MM.1S (cell line): Measurements from ENCODE around the gene EMC8.

Experiments
- DNase-seq: peaks from one replicate; pipeline ENCODE4 v3.0.0-alpha.2; 2015
- H2AFZ ChIP-seq: fragments of 300-600 bp; sonication (generic); 2 replicates; pipeline ENCODE4 v1.6.0; 2016; ENCODE audit warnings: antibody characterized with exemption, low read length
- H3F3A ChIP-seq: fragments of 300-600 bp; sonication (generic); 2 replicates; pipeline ENCODE4 v1.6.1; 2016; ENCODE audit warnings: mild to moderate bottlenecking, antibody characterized with exemption, low read length, moderate library complexity, mixed read lengths; ENCODE audit not compliant: insufficient read depth
- H3K27ac ChIP-seq: fragments of 300-600 bp; sonication (generic); 2 replicates; pipeline ENCODE4 v1.5.1; 2016; ENCODE audit warnings: mild to moderate bottlenecking, low read length
- H3K27me3 ChIP-seq: fragments of 300-600 bp; sonication (generic); replicated peaks from 2 replicates; pipeline ENCODE4 v1.6.0; 2016; ENCODE audit warnings: low read length; ENCODE audit not compliant: insufficient read depth
- H3K36me3 ChIP-seq: fragments of 300-600 bp; sonication (generic); replicated peaks from 2 replicates; pipeline ENCODE4 v1.6.1; 2016; ENCODE audit warnings: mild to moderate bottlenecking, low read length, mixed read lengths; ENCODE audit not compliant: insufficient read depth
- H3K4me1 ChIP-seq: fragments of 300-600 bp; sonication (generic); 2 replicates; pipeline ENCODE4 v1.6.1; 2016; ENCODE audit warnings: low read length, mixed read lengths
- H3K4me2 ChIP-seq: fragments of 300-600 bp; sonication (generic); 2 replicates; pipeline ENCODE4 v1.6.0; 2016; ENCODE audit warnings: low read depth, low read length
- H3K4me3 ChIP-seq: fragments of 300-600 bp; sonication (generic); 2 replicates; pipeline ENCODE4 v1.5.1; 2016; ENCODE audit warnings: low read length, mixed read lengths
- H3K79me2 ChIP-seq: fragments of 300-600 bp; sonication (generic); 2 replicates; pipeline ENCODE4 v1.6.1; 2016; ENCODE audit warnings: mixed run types, low read length, mixed read lengths
- H3K9ac ChIP-seq: fragments of 300-600 bp; sonication (generic); 2 replicates; pipeline ENCODE4 v1.6.1; 2016; ENCODE audit warnings: low read length, mixed read lengths
- H3K9me2 ChIP-seq: fragments of 300-600 bp; sonication (generic); replicated peaks from 2 replicates; pipeline ENCODE4 v1.6.1; 2016; ENCODE audit warnings: mild to moderate bottlenecking, low read length, mixed read lengths; ENCODE audit not compliant: insufficient read depth
- H3K9me3 ChIP-seq: fragments of 300-600 bp; sonication (generic); replicated peaks from 2 replicates; pipeline ENCODE4 v1.6.1; 2016; ENCODE audit warnings: mild to moderate bottlenecking, low read length, mixed read lengths; ENCODE audit not compliant: insufficient read depth
- H4K20me1 ChIP-seq: fragments of 300-600 bp; sonication (generic); 2 replicates; pipeline ENCODE4 v1.6.1; 2016; ENCODE audit warnings: mild to moderate bottlenecking, low read length, moderate library complexity, mixed read lengths; ENCODE audit not compliant: insufficient read depth
- CTCF ChIP-seq: fragments of 300-600 bp; sonication (generic); IDR thresholded peaks from 2 replicates; pipeline ENCODE4 v1.5.1; 2016; ENCODE audit warnings: antibody characterized with exemption, low read length, mixed read lengths
- EZH2 ChIP-seq: fragments of 300-600 bp; sonication (generic); optimal IDR thresholded peaks from 2 replicates; pipeline ENCODE3; 2017; ENCODE audit warnings: low read depth, mild to moderate bottlenecking, antibody characterized with exemption, low read length, mixed read lengths
- EZH2phosphoT487 ChIP-seq: fragments of 300-600 bp; sonication (generic); IDR thresholded peaks from 2 replicates; pipeline ENCODE4 v1.6.1; 2018; ENCODE audit warnings: antibody characterized with exemption, low read length

Gene EMC8

DNA sequence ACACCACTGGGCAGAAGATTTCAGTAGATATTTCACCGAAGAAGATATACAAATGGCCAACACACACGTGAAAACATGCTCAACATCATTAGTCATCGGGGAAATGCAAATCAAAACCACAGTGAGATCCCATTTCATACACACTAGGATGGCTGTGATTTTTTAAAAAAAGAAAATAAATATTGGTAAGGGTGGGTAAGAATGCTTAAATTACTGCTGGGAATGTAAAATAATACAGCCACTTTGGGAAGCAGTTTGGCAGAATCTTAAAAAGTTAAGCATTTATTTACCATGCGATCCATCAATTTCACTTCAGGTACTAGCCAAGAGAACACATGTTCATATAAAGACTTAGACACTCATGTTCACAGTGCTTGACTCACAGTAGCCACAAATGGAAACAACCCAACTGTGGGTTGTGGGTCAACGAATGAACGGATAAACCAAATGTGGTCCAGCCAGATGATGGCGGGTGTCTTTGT is 42.0 kb downstream of the EMC8 start:
- Histone ChIP-seq H3K9me3 (no peaks in the 10 kb centered on the region), H2AFZ (no peak overlapping the region), H3K27me3 (peaks cover 25% of the 10 kb centered on the region), H3K27ac (no peak overlapping the region), H3K9ac (no peak overlapping the region), H3K4me3 (no peak overlapping the region), H3K4me1 (no peaks in the 10 kb centered on the region), H3K79me2 (no peaks in the 10 kb centered on the region), H4K20me1 (no peaks in the 10 kb centered on the region), H3K4me2 (no peak overlapping the region), H3K9me2 (no peaks in the 10 kb centered on the region), H3F3A (no peaks in the 10 kb centered on the region), H3K36me3 (no peaks in the 10 kb centered on the region)
- no peak for DNase-seq
- TF ChIP-seq EZH2phosphoT487 (no peak), EZH2 (no peak), CTCF (no peak)

DNA sequence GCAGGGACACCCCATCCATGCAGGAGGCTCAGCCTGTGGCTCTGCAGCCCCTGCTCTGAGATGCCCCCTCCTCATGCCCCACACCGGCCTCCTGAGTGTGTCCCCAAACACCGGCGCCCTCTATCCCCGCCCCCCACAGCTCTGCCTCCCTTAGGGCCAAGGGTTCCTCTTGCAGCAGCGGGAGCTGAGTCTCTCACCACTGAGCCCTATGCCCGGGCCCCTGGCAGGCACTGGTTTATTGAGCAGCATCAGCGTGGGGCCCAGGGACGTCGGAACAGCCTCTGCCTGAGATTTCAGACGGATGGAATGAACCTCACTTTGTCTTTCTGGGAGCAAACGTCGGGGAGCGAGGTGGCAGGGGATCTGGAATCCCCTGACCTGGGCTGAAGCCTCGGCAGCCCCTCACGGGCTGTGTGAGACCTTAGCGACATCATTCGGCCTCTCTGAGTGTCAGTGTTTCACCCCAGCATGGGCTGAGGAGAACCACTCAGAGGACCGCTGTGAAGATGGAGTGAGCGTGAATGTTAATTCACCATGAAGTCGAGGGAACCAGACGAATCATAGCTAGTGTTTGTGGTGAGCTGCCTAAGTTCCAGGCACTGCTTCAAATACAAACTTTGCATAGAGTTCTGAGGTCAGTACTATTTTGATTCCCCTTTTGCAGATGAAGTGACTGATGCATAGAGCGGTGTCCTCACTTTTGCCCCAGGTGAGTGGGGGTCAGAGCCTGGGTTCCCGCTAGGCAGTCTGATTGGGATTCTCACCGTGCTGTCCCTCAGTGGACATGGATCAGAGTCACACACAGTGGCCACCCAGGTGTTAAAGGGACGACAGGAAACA is 43.2 kb downstream of the EMC8 start:
- H3K4me2 ChIP-seq = no peak overlapping the region

GRCh38 chr16:85754413-85754812 is 44.9 kb downstream of the EMC8 start:
- Histone ChIP-seq H3K9ac (no peak overlapping the region), H3K4me3 (no peak overlapping the region), H3K4me2 (no peak overlapping the region), H4K20me1 (no peaks in the 10 kb centered on the region), H3K27ac (no peak overlapping the region), H3K36me3 (no peaks in the 10 kb centered on the region), H3K4me1 (no peaks in the 10 kb centered on the region), H3K79me2 (no peaks in the 10 kb centered on the region), H2AFZ (no peak overlapping the region), H3K9me3 (no peaks in the 10 kb centered on the region), H3K27me3 (peaks cover 31% of the 10 kb centered on the region), H3K9me2 (no peaks in the 10 kb centered on the region), H3F3A (no peaks in the 10 kb centered on the region)
- DNase-seq = no peak
- TF ChIP-seq EZH2phosphoT487 (no peak), CTCF (no peak), EZH2 (no peak)

More for the DNA sequence above, 43.2 kb downstream of the EMC8 start:
- no peaks in the 10 kb centered on the region for H3K9me2 ChIP-seq
- no peaks in the 10 kb centered on the region for H4K20me1 ChIP-seq
- H3K9ac ChIP-seq = no peak overlapping the region
- H3K27ac ChIP-seq = no peak overlapping the region
- no peaks in the 10 kb centered on the region for H3K36me3 ChIP-seq
- no peak overlapping the region for H2AFZ ChIP-seq
- H3K79me2 ChIP-seq = no peaks in the 10 kb centered on the region
- no peaks in the 10 kb centered on the region for H3F3A ChIP-seq
- no peak for DNase-seq
- peaks cover 37% of the 10 kb centered on the region for H3K27me3 ChIP-seq
- TF ChIP-seq EZH2 (no peak), CTCF (no peak), EZH2phosphoT487 (no peak)
- H3K4me3 ChIP-seq = no peak overlapping the region
- H3K4me1 ChIP-seq = no peaks in the 10 kb centered on the region
- no peaks in the 10 kb centered on the region for H3K9me3 ChIP-seq
